B cell (primary cell): ENCODE data around the gene OGG1.

Experiments
- EZH2 ChIP-seq: IDR thresholded peaks from 2 replicates; pipeline ENCODE4 v1.6.1; 2012; ENCODE audit warnings: borderline replicate concordance, low read depth, mild to moderate bottlenecking, moderate library complexity, low read length; ENCODE audit not compliant: insufficient read depth, poor library complexity, severe bottlenecking
- TF ChIP-seq, protein P1 (sequence below): fragments of 200-600 bp; IDR thresholded peaks from one replicate; pipeline ENCODE4 v1.8.0; 2022; ENCODE audit warnings: antibody characterized with exemption, mild to moderate bottlenecking

DNA sequence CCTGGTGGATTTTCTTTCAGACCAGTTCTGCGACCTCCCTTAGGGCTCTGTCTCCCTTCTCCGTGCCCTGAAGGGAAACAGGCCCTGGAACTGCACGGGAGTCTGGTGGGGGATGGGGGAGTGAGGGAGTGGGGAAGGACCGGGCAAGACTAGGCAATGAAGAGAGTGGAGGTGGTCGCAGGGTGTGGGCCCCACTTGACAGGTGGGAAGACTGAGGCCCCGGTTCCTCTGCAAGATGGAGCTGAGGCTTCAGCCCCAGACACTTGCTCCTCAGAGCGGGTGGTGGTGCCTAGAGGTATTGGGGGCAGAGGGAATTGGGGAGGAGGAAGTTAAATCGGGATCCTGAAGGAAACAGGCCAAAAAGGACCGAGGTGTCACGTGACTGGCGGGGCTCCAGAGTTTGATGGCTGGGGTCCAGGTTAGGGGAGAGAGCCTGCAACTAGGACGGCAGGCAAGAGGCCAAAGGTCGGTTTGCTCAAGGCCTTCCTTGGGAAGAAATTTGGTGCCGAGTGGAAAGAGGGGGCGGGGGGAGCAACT is 20.6 kb downstream of the OGG1 start:
- TF ChIP-seq EZH2, result no peak
- TF ChIP-seq, protein P1, sequence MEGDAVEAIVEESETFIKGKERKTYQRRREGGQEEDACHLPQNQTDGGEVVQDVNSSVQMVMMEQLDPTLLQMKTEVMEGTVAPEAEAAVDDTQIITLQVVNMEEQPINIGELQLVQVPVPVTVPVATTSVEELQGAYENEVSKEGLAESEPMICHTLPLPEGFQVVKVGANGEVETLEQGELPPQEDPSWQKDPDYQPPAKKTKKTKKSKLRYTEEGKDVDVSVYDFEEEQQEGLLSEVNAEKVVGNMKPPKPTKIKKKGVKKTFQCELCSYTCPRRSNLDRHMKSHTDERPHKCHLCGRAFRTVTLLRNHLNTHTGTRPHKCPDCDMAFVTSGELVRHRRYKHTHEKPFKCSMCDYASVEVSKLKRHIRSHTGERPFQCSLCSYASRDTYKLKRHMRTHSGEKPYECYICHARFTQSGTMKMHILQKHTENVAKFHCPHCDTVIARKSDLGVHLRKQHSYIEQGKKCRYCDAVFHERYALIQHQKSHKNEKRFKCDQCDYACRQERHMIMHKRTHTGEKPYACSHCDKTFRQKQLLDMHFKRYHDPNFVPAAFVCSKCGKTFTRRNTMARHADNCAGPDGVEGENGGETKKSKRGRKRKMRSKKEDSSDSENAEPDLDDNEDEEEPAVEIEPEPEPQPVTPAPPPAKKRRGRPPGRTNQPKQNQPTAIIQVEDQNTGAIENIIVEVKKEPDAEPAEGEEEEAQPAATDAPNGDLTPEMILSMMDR, result no peak
